HG03066 (cell line): ENCODE results near the gene CRY1.
"Not testable (repeated sequence)": the region's sequence is repeated elsewhere in the genome, so short reads cannot be mapped to it uniquely, and the experiment has no call there.

Experiments used
- ATAC-seq: cut with Tn5 transposase; IDR thresholded peaks from one replicate; pipeline ENCODE4 v1.9.1; 2021; ENCODE audit warnings: low read depth; ENCODE audit not compliant: unreplicated experiment

The CRY1 gene

GRCh38 chr12:107012736-107013425 is 80.5 kb downstream of the CRY1 start:
- no peak for ATAC-seq

GRCh38 chr12:107011519-107011918 is 81.8 kb downstream of the CRY1 start:
- no peak for ATAC-seq

- ATAC-seq: no peak
Observed at GRCh38 chr12:107007411-107007810, 85.9 kb downstream of the CRY1 start.

GRCh38 chr12:107002665-107003064 is 90.7 kb downstream of the CRY1 start:
- not testable (repeated sequence) for ATAC-seq

GRCh38 chr12:106999446-106999845 is 93.9 kb downstream of the CRY1 start:
- no peak for ATAC-seq

GRCh38 chr12:106997916-106998315 is 95.4 kb downstream of the CRY1 start:
- ATAC-seq: no peak

GRCh38 chr12:106996102-106996501 is 97.2 kb downstream of the CRY1 start:
- not testable (repeated sequence) for ATAC-seq

- ATAC-seq: no peak
Observed at GRCh38 chr12:106994579-106995220, 98.6 kb downstream of the CRY1 start.

GRCh38 chr12:106987846-106988245 is 105.5 kb downstream of the CRY1 start:
- ATAC-seq: no peak

GRCh38 chr12:106986625-106987389 is 106.5 kb downstream of the CRY1 start, which contains the start of gene MTERF2:
TSS of gene MTERF2 (minus strand) at chr12:106987146. CDS start at chr12:106978714, 8,432 bp downstream.
- ATAC-seq: peak; percentile 98

- ATAC-seq: no peak
Observed at GRCh38 chr12:106986135-106986534, 107.2 kb downstream of the CRY1 start.

GRCh38 chr12:106985479-106985878 is 107.9 kb downstream of the CRY1 start:
- no peak for ATAC-seq

- no peak for ATAC-seq
Observed at GRCh38 chr12:106984588-106985137, 108.7 kb downstream of the CRY1 start.

GRCh38 chr12:106982229-106982628 is 111.1 kb downstream of the CRY1 start:
- ATAC-seq: no peak

GRCh38 chr12:106981788-106982187 is 111.6 kb downstream of the CRY1 start:
- ATAC-seq: no peak

GRCh38 chr12:106980944-106981343 is 112.4 kb downstream of the CRY1 start:
- no peak for ATAC-seq

GRCh38 chr12:106978035-106978800 is 115.1 kb downstream of the CRY1 start:
- no peak for ATAC-seq

GRCh38 chr12:106976668-106977067 is 116.7 kb downstream of the CRY1 start:
- ATAC-seq: no peak

GRCh38 chr12:106975993-106976658 is 117.2 kb downstream of the CRY1 start:
- no peak for ATAC-seq

- ATAC-seq: no peak
Observed at GRCh38 chr12:106975098-106975497, 118.3 kb downstream of the CRY1 start.
